AG04450 (cell line): ENCODE data around the gene MYO1E. TPM values are rescaled to one million over a fixed set of nuclear protein-coding genes. Genes with fewer than 3 reads are reported as not detected.
A peak's percentile ranks its signal among the peaks of the same experiment; 100 is the strongest.

Experiments
- CTCF ChIA-PET: fragments of 300-600, 350-600 bp; formaldehyde crosslinking; extraction: SDS; loops from one replicate; lab custom pipeline; 2022; ENCODE audit warnings: antibody characterized with exemption, inconsistent platforms; lab: Charles Lee
- POLR2A ChIA-PET: fragments of 350-600 bp; formaldehyde crosslinking; extraction: SDS; loops from one replicate; lab custom pipeline; 2021; ENCODE audit warnings: antibody characterized with exemption, inconsistent platforms; lab: Yijun Ruan, JAX
- DNase-seq: peaks from one replicate; pipeline ENCODE4 v3.0.0-alpha.2; 2011; ENCODE audit warnings: low read depth, low spot score
- H3K27ac ChIP-seq: one replicate; pipeline ENCODE4 v1.5.1; 2012; ENCODE audit warnings: low read depth, low read length, control low read depth
- H3K27me3 ChIP-seq: one replicate; pipeline ENCODE4 v1.6.0; 2012; ENCODE audit warnings: low read length; ENCODE audit not compliant: control insufficient read depth, insufficient read depth
- H3K4me3 ChIP-seq: 2 replicates; pipeline ENCODE4 v1.5.1; 2011; ENCODE audit warnings: mild to moderate bottlenecking, low read depth, low read length, control low read depth
- H3K9me3 ChIP-seq: 2 replicates; pipeline ENCODE4 v1.5.1; 2012; ENCODE audit warnings: low read length; ENCODE audit not compliant: control insufficient read depth, insufficient read depth
- CTCF ChIP-seq: IDR thresholded peaks from 2 replicates; pipeline ENCODE4 v1.5.1; 2011; ENCODE audit warnings: low read depth, low read length, control low read depth, inconsistent platforms
- polyA plus RNA-seq: library from polyadenylated mRNA; depleted of rRNA; stranded (reverse); fragments of >200 nt; gene quantifications from 2 replicates; pipeline ENCODE4 v1.2.3, GENCODE V29; 2011

Gene MYO1E
- polyA plus RNA-seq, 1 experiment = 49.1 TPM

- ChIA-PET CTCF (interaction anchor here (1.0 to 1.4 kb wide), 3 partner anchors 26 to 53 kb away, joined by 3 to 13 read pairs (median 5); no protein-coding TSS in a partner anchor), POLR2A (interaction anchor here (0.6 to 0.7 kb wide), 3 partner anchors 10 to 73 kb away, joined by 3 read pairs; partner anchors contain the start of gene MYO1E)
- DNase-seq = peak; percentile 87
- no peak for TF ChIP-seq CTCF
- peak overlapping the region; percentile 62 for H3K27ac ChIP-seq
- no peaks in the 10 kb centered on the region for H3K27me3 ChIP-seq
- H3K4me3 ChIP-seq = no peak overlapping the region; the same call in 1 of the 2 replicates
- no peaks in the 10 kb centered on the region for H3K9me3 ChIP-seq
Measured at GRCh38 chr15:59299929-59300617, 72.6 kb downstream of the MYO1E start.

- ChIA-PET POLR2A (no interaction called here), CTCF (interaction anchor here (0.5 to 1.4 kb wide), 2 partner anchors 52 to 1549 kb away, joined by 3 to 5 read pairs; no protein-coding TSS in a partner anchor)
- Histone ChIP-seq H3K9me3 (no peaks in the 10 kb centered on the region), H3K27ac (no peak overlapping the region), H3K27me3 (no peaks in the 10 kb centered on the region), H3K4me3 (no peak overlapping the region)
- no peak for DNase-seq
- no peak for TF ChIP-seq CTCF
Measured at GRCh38 chr15:59298854-59299250, 73.8 kb downstream of the MYO1E start.

GRCh38 chr15:59298225-59298853 lies 74.3 kb downstream of the MYO1E start:
- no peak for TF ChIP-seq CTCF
- no peaks in the 10 kb centered on the region for H3K9me3 ChIP-seq
- H3K27ac ChIP-seq = no peak overlapping the region
- no peak overlapping the region for H3K4me3 ChIP-seq
- no peak for DNase-seq
- ChIA-PET CTCF (interaction anchor here (0.5 to 1.4 kb wide), 3 partner anchors 51 to 1548 kb away, joined by 3 to 5 read pairs (median 4); no protein-coding TSS in a partner anchor), POLR2A (no interaction called here)
- H3K27me3 ChIP-seq = no peaks in the 10 kb centered on the region

GRCh38 chr15:59296181-59296617 lies 76.5 kb downstream of the MYO1E start:
- POLR2A ChIA-PET = interaction anchor here (1.2 kb wide), 1 partner anchor 121 kb away, joined by 3 read pairs; no protein-coding TSS in a partner anchor

More at GRCh38 chr15:59296181-59296617, 76.5 kb downstream of the MYO1E start:
- DNase-seq = peak; percentile 51
- CTCF ChIA-PET = interaction anchor here (0.6 to 1.1 kb wide), 3 partner anchors 39 to 233 kb away, joined by 3 to 4 read pairs (median 3); no protein-coding TSS in a partner anchor
- Histone ChIP-seq H3K27me3 (no peaks in the 10 kb centered on the region), H3K4me3 (no peak overlapping the region), H3K27ac (peak overlapping the region; percentile 89), H3K9me3 (no peaks in the 10 kb centered on the region)
- no peak for TF ChIP-seq CTCF
